GM04504 (cell line): ENCODE results near the gene TOPBP1.
"Not testable (repeated sequence)": the region's sequence is repeated elsewhere in the genome, so short reads cannot be mapped to it uniquely, and the experiment has no call there.

Experiments used
- DNase-seq: peaks from one replicate; pipeline ENCODE4 v3.0.0-alpha.2; 2012; ENCODE audit warnings: low read depth

The TOPBP1 gene

GRCh38 chr3:133661454-133662277, at the start of gene TOPBP1:
TOPBP1 (minus strand) TSS chr3:133661941; CDS start chr3:133661127, 814 bp downstream.
- no peak for DNase-seq

GRCh38 chr3:133711013-133711412, 49.3 kb upstream of the TOPBP1 start:
- no peak for DNase-seq

GRCh38 chr3:133709139-133709750, 47.5 kb upstream of the TOPBP1 start:
- no peak for DNase-seq

GRCh38 chr3:133706033-133706432, 44.3 kb upstream of the TOPBP1 start:
- no peak for DNase-seq

- DNase-seq: no peak
These were observed 42.2 kb upstream of the TOPBP1 start for GRCh38 chr3:133703915-133704314.

- DNase-seq: no peak
These were observed 40.0 kb upstream of the TOPBP1 start for GRCh38 chr3:133701435-133702358.

- no peak for DNase-seq
These were observed 38.6 kb upstream of the TOPBP1 start for GRCh38 chr3:133700351-133700750.

- no peak for DNase-seq
These were observed 38.2 kb upstream of the TOPBP1 start for GRCh38 chr3:133699903-133700302.

- DNase-seq: no peak
These were observed 37.7 kb upstream of the TOPBP1 start for GRCh38 chr3:133699467-133699866.

- DNase-seq: no peak
These were observed 36.2 kb upstream of the TOPBP1 start for GRCh38 chr3:133697960-133698359.

GRCh38 chr3:133695560-133696171, 33.9 kb upstream of the TOPBP1 start:
- DNase-seq: no peak

GRCh38 chr3:133694288-133695268, 32.8 kb upstream of the TOPBP1 start:
- no peak for DNase-seq

- DNase-seq: no peak
These were observed 32.1 kb upstream of the TOPBP1 start for GRCh38 chr3:133693821-133694220.

GRCh38 chr3:133692759-133693158, 31.0 kb upstream of the TOPBP1 start:
- DNase-seq: no peak

GRCh38 chr3:133691273-133692107, 29.7 kb upstream of the TOPBP1 start:
- DNase-seq: no peak

- not testable (repeated sequence) for DNase-seq
These were observed 16.3 kb upstream of the TOPBP1 start for GRCh38 chr3:133677993-133678392.

GRCh38 chr3:133676336-133677118, 14.8 kb upstream of the TOPBP1 start:
- no peak for DNase-seq

- DNase-seq: no peak
These were observed 14.0 kb upstream of the TOPBP1 start for GRCh38 chr3:133675631-133676335.
